OCI-LY1 (cell line): Measurements from ENCODE around the gene CTNNA3.

Source experiments
- CTCF ChIP-seq: fragments of 200-600 bp; sonication (generic), shearing (Covaris generic); IDR thresholded peaks from 2 replicates; pipeline ENCODE4 v1.5.1; 2017; ENCODE audit warnings: mild to moderate bottlenecking, antibody characterized with exemption, low read length, moderate library complexity, mixed read lengths
- EZH2 ChIP-seq: fragments of 200-600 bp; sonication (generic), shearing (Covaris generic); IDR thresholded peaks from 2 replicates; pipeline ENCODE4 v1.8.0; 2017; ENCODE audit warnings: borderline replicate concordance, mixed run types, mild to moderate bottlenecking, antibody characterized with exemption, low read length, moderate library complexity, mixed read lengths

GRCh38 chr10:66929375-66929774 is 766.6 kb downstream of the CTNNA3 start:
- TF ChIP-seq CTCF (no peak), EZH2 (no peak)
